GM12892 (cell line): ENCODE results near the gene FAM168B.

ENCODE experiments used
- POLR2A ChIP-seq: IDR thresholded peaks from 2 replicates; pipeline ENCODE4 v1.6.1; 2011; ENCODE audit warnings: low read depth, low read length, control low read depth
- POLR2AphosphoS5 ChIP-seq: IDR thresholded peaks from 2 replicates; pipeline ENCODE4 v1.6.1; 2011; ENCODE audit warnings: low read depth, low read length, control low read depth
- TAF1 ChIP-seq: IDR thresholded peaks from 2 replicates; pipeline ENCODE4 v1.6.1; 2011; ENCODE audit warnings: low read depth, mild to moderate bottlenecking, control low read depth, low read length, borderline replicate concordance

GRCh38 chr2:131064589-131065512, 28.4 kb downstream of the FAM168B start:
- TF ChIP-seq POLR2A (no peak), POLR2AphosphoS5 (no peak), TAF1 (no peak)
